ENCODE results near the gene CDK5RAP2. TPM values are rescaled to one million over a fixed set of nuclear protein-coding genes. Genes with fewer than 3 reads are reported as not detected.

Gene CDK5RAP2
- total and polyA plus RNA-seq, 10 of the 15 experiments (the other 5 are each of a cell fraction or from before 2014, with no cell fraction given): 16.2 to 53.5 (median 34.5) TPM

- TF ChIP-seq PRDM15 (CRISPR knock-in tag; IDR thresholded peaks at IDR 0.05) (no peak), LARP7 (IDR thresholded peaks at IDR 0.05) (no peak), RELA (IDR thresholded peaks at IDR 0.05; ENCODE audit: borderline replicate concordance, partially characterized antibody) (no peak), FOS (IDR thresholded peaks at IDR 0.05; ENCODE audit: borderline replicate concordance, extremely low read depth, insufficient read length) (no peak), EP300 (IDR thresholded peaks at IDR 0.05; ENCODE audit: borderline replicate concordance in 1 of 2, control insufficient read depth in 1 of 2, low read depth in 2 of 2, low read length in 2 of 2) (no peak), KAT2A (conservative IDR thresholded peaks at IDR 0.05; ENCODE audit: control insufficient read depth, low read depth, low read length) (no peak), CTCF (IDR thresholded peaks at IDR 0.05 in 2 of 3, conservative IDR thresholded peaks at IDR 0.05 in 1 of 3; ENCODE audit: control insufficient read depth in 2 of 3, extremely low read depth in 1 of 3, insufficient read depth in 1 of 3, low read depth in 3 of 3, low read length in 3 of 3) (no peak), BMI1 (IDR thresholded peaks at IDR 0.05; ENCODE audit: borderline replicate concordance) (no peak), TCF3 (IDR thresholded peaks at IDR 0.05; ENCODE audit: borderline replicate concordance, insufficient read depth, low read depth, low read length) (no peak), IRF4 (IDR thresholded peaks at IDR 0.05; ENCODE audit: low read depth, low read length) (no peak)
Measured at GRCh38 chr9:120557205-120557604, 22.8 kb downstream of the CDK5RAP2 start (continued).
